Measurements from ENCODE around the gene TTC1. TPM values are rescaled to one million over a fixed set of nuclear protein-coding genes. Genes with fewer than 3 reads are reported as not detected.

The TTC1 gene
- total RNA-seq, 1 donor from 2014 or later, result 59.9 TPM

- Mint-ChIP-seq H3K9me3 (no peaks in the 10 kb centered on the region), H3K4me3 (no peak overlapping the region), H3K27ac (no peak overlapping the region), H3K27me3 (no peaks in the 10 kb centered on the region), H3K36me3 (ENCODE audit: low read depth) (peaks cover 16% of the 10 kb centered on the region), H3K4me1 (peaks cover 3% of the 10 kb centered on the region)
- TF ChIP-seq CTCF (IDR thresholded peaks at IDR 0.05), result no peak
- ATAC-seq (ENCODE audit: low read depth), result no peak
- intact Hi-C loops (cut with micrococcal nuclease), result no loop called here
- ChIA-PET POLR2A (interaction anchor here (0.6 kb wide), 1 partner anchor 41 kb away, joined by 5 read pairs; no protein-coding TSS in a partner anchor), CTCF (no interaction called here)
- DNase-seq, result no peak
Observed at GRCh38 chr5:160071516-160071915, 62.6 kb downstream of the TTC1 start.

GRCh38 chr5:160071916-160072315 lies 63.0 kb downstream of the TTC1 start:
- ATAC-seq (ENCODE audit: low read depth) (no peak), DNase-seq (no peak)
- Mint-ChIP-seq H3K4me3 (no peak overlapping the region), H3K9me3 (no peaks in the 10 kb centered on the region), H3K27ac (no peak overlapping the region), H3K36me3 (ENCODE audit: low read depth) (peaks cover 17% of the 10 kb centered on the region), H3K4me1 (peaks cover 3% of the 10 kb centered on the region), H3K27me3 (no peaks in the 10 kb centered on the region)
- POLR2A ChIA-PET, result interaction anchor here (0.6 kb wide), 1 partner anchor 40 kb away, joined by 5 read pairs; no protein-coding TSS in a partner anchor
- CTCF ChIA-PET, result no interaction called here
- TF ChIP-seq CTCF (IDR thresholded peaks at IDR 0.05), result no peak
- intact Hi-C loops (cut with micrococcal nuclease), result no loop called here

GRCh38 chr5:160075073-160075472 lies 66.1 kb downstream of the TTC1 start:
- Mint-ChIP-seq H3K4me3 (no peak overlapping the region), H3K27ac (no peak overlapping the region), H3K4me1 (peaks cover 3% of the 10 kb centered on the region), H3K36me3 (ENCODE audit: low read depth) (peaks cover 31% of the 10 kb centered on the region), H3K27me3 (no peaks in the 10 kb centered on the region), H3K9me3 (no peaks in the 10 kb centered on the region)
- ChIA-PET CTCF (no interaction called here), POLR2A (interaction anchor here (0.7 kb wide), 1 partner anchor 851 kb away, joined by 8 read pairs; no protein-coding TSS in a partner anchor)
- intact Hi-C loops (cut with micrococcal nuclease), result no loop called here
- DNase-seq (no peak), ATAC-seq (ENCODE audit: low read depth) (no peak)
- no peak for TF ChIP-seq CTCF (IDR thresholded peaks at IDR 0.05)

- intact Hi-C loops (cut with micrococcal nuclease), result no loop called here
- no peak for DNase-seq
- Mint-ChIP-seq H3K27ac (no peak overlapping the region), H3K4me3 (no peak overlapping the region), H3K27me3 (no peaks in the 10 kb centered on the region), H3K36me3 (ENCODE audit: low read depth) (peaks cover 31% of the 10 kb centered on the region), H3K4me1 (peaks cover 2% of the 10 kb centered on the region), H3K9me3 (no peaks in the 10 kb centered on the region)
- ChIA-PET CTCF (no interaction called here), POLR2A (no interaction called here)
- no peak for ATAC-seq (ENCODE audit: low read depth)
- TF ChIP-seq CTCF (IDR thresholded peaks at IDR 0.05), result no peak
Observed at GRCh38 chr5:160076997-160077396, 68.1 kb downstream of the TTC1 start.

- H3K4me3 Mint-ChIP-seq, result no peak overlapping the region
- H3K36me3 Mint-ChIP-seq (ENCODE audit: low read depth), result peaks cover 33% of the 10 kb centered on the region
- no peaks in the 10 kb centered on the region for H3K9me3 Mint-ChIP-seq
- no peak for TF ChIP-seq CTCF (IDR thresholded peaks at IDR 0.05)
- intact Hi-C loops (cut with micrococcal nuclease), result loop anchor here (1.0 kb wide), 2 partner anchors 266 to 312 kb away; no protein-coding TSS in a partner anchor
- ChIA-PET POLR2A (no interaction called here), CTCF (interaction anchor here (1.7 to 2.4 kb wide), 3 partner anchors 264 to 312 kb away, joined by 7 to 22 read pairs (median 10); no protein-coding TSS in a partner anchor)
- peaks cover 2% of the 10 kb centered on the region for H3K4me1 Mint-ChIP-seq
- DNase-seq (no peak), ATAC-seq (ENCODE audit: low read depth) (no peak)
- no peaks in the 10 kb centered on the region for H3K27me3 Mint-ChIP-seq
- H3K27ac Mint-ChIP-seq, result no peak overlapping the region
Observed at GRCh38 chr5:160079753-160080152, 70.8 kb downstream of the TTC1 start.
